Parathyroid adenoma (tissue), 2 donors: ENCODE measurements around the gene TMCO4.

Source experiments
- H2AFZ ChIP-seq: fragments of 300-600 bp; sonication (generic); one replicate; pipeline ENCODE4 v1.7.0; 2017; ENCODE audit warnings: antibody characterized with exemption, mild to moderate bottlenecking
- H3K27ac ChIP-seq: fragments of 300-600 bp; sonication (generic); one replicate; pipeline ENCODE4 v1.7.0; 2017
- H3K27me3 ChIP-seq: fragments of 300-600 bp; sonication (generic); one replicate; pipeline ENCODE4 v1.7.0; 2017; ENCODE audit warnings: low read length; ENCODE audit not compliant: control insufficient read depth, insufficient read depth
- H3K36me3 ChIP-seq: fragments of 300-600 bp; sonication (generic); one replicate; pipeline ENCODE4 v1.7.0; 2017; ENCODE audit warnings: low read length; ENCODE audit not compliant: control insufficient read depth, insufficient read depth
- H3K4me1 ChIP-seq: fragments of 300-600 bp; sonication (generic); one replicate; pipeline ENCODE4 v1.7.0; 2017; ENCODE audit warnings: control low read depth
- H3K4me2 ChIP-seq: fragments of 300-600 bp; sonication (generic); one replicate; pipeline ENCODE4 v1.7.0; 2017; ENCODE audit warnings: low read length
- H3K4me3 ChIP-seq: fragments of 300-600 bp; sonication (generic); one replicate; pipeline ENCODE4 v1.7.0; 2017; ENCODE audit warnings: low read depth, low read length
- H3K79me2 ChIP-seq: fragments of 300-600 bp; sonication (generic); one replicate; pipeline ENCODE4 v1.7.0; 2017; ENCODE audit warnings: control low read depth
- H3K9ac ChIP-seq: fragments of 300-600 bp; sonication (generic); one replicate; pipeline ENCODE4 v1.7.0; 2017; ENCODE audit warnings: mild to moderate bottlenecking
- H3K9me3 ChIP-seq: fragments of 300-600 bp; sonication (generic); one replicate; pipeline ENCODE4 v1.7.0; 2017; ENCODE audit warnings: low read length; ENCODE audit not compliant: control insufficient read depth
- CTCF ChIP-seq: fragments of 300-600 bp; sonication (generic); IDR thresholded peaks from one replicate; pipeline ENCODE4 v1.7.0; 2017; ENCODE audit warnings: antibody characterized with exemption, mild to moderate bottlenecking
- donor health status: primary hyperparathyroidism.

Gene TMCO4

GRCh38 chr1:19725606-19726005 is 74.1 kb downstream of the TMCO4 start:
- H3K27me3 ChIP-seq = no peaks in the 10 kb centered on the region
- no peak overlapping the region for H3K9ac ChIP-seq
- no peaks in the 10 kb centered on the region for H3K4me1 ChIP-seq
- H3K79me2 ChIP-seq = no peaks in the 10 kb centered on the region
- H3K4me2 ChIP-seq = no peak overlapping the region
- no peaks in the 10 kb centered on the region for H3K9me3 ChIP-seq
- TF ChIP-seq CTCF = no peak
- H3K27ac ChIP-seq = no peak overlapping the region
- H3K4me3 ChIP-seq = no peak overlapping the region
- H2AFZ ChIP-seq = no peak overlapping the region
- no peaks in the 10 kb centered on the region for H3K36me3 ChIP-seq

GRCh38 chr1:19723874-19724273 is 75.8 kb downstream of the TMCO4 start:
- H3K4me2 ChIP-seq = no peak overlapping the region
- no peaks in the 10 kb centered on the region for H3K4me1 ChIP-seq
- no peaks in the 10 kb centered on the region for H3K79me2 ChIP-seq
- H3K36me3 ChIP-seq = no peaks in the 10 kb centered on the region
- no peak overlapping the region for H2AFZ ChIP-seq
- H3K4me3 ChIP-seq = no peak overlapping the region
- no peaks in the 10 kb centered on the region for H3K27me3 ChIP-seq
- H3K27ac ChIP-seq = no peak overlapping the region
- no peaks in the 10 kb centered on the region for H3K9me3 ChIP-seq
- TF ChIP-seq CTCF = no peak
- H3K9ac ChIP-seq = no peak overlapping the region

GRCh38 chr1:19720973-19721372 is 78.7 kb downstream of the TMCO4 start:
- Histone ChIP-seq H3K27ac (no peak overlapping the region), H3K4me3 (no peak overlapping the region), H3K79me2 (no peaks in the 10 kb centered on the region), H3K9ac (no peak overlapping the region), H3K4me2 (no peak overlapping the region), H3K27me3 (no peaks in the 10 kb centered on the region), H3K4me1 (no peaks in the 10 kb centered on the region), H2AFZ (no peak overlapping the region), H3K36me3 (no peaks in the 10 kb centered on the region), H3K9me3 (no peaks in the 10 kb centered on the region)
- TF ChIP-seq CTCF = no peak

GRCh38 chr1:19720174-19720573 is 79.5 kb downstream of the TMCO4 start:
- H3K79me2 ChIP-seq = no peaks in the 10 kb centered on the region
- H3K9ac ChIP-seq = no peak overlapping the region
- H3K4me2 ChIP-seq = no peak overlapping the region
- no peaks in the 10 kb centered on the region for H3K27me3 ChIP-seq
- no peak overlapping the region for H3K27ac ChIP-seq
- H3K9me3 ChIP-seq = no peaks in the 10 kb centered on the region
- H3K4me3 ChIP-seq = no peak overlapping the region
- no peak overlapping the region for H2AFZ ChIP-seq
- no peak for TF ChIP-seq CTCF
- H3K36me3 ChIP-seq = no peaks in the 10 kb centered on the region
- no peaks in the 10 kb centered on the region for H3K4me1 ChIP-seq

GRCh38 chr1:19717467-19717866 is 82.2 kb downstream of the TMCO4 start:
- Histone ChIP-seq H3K27me3 (no peaks in the 10 kb centered on the region), H3K79me2 (no peaks in the 10 kb centered on the region), H3K9me3 (no peaks in the 10 kb centered on the region), H2AFZ (no peak overlapping the region), H3K36me3 (no peaks in the 10 kb centered on the region), H3K4me2 (no peak overlapping the region), H3K4me1 (no peaks in the 10 kb centered on the region), H3K27ac (no peak overlapping the region), H3K9ac (no peak overlapping the region), H3K4me3 (no peak overlapping the region)
- no peak for TF ChIP-seq CTCF
